Gastrocnemius medialis (tissue), 4 donors: Measurements from ENCODE around the gene PPIL1. TPM values are rescaled to one million over a fixed set of nuclear protein-coding genes. Genes with fewer than 3 reads are reported as not detected.

Experiments used
- ATAC-seq, 2 donors: fragments of 150-250 bp; one replicate each; pipeline ENCODE4 v1.9.1; 2016
- DNase-seq, 2 donors: peaks; one replicate each; pipeline ENCODE4 v3.0.0-alpha.2; 2019
- H3K27ac ChIP-seq, 4 donors: fragments of 200-600 bp; sonication (generic); 1 replicate in 1 of 4; 2 replicates in 3 of 4; pipeline ENCODE4 v1.5.1; 2016 to 2018; ENCODE audit warnings: mild to moderate bottlenecking in 2 of 4, moderate library complexity in 1 of 4
- H3K27me3 ChIP-seq, 3 donors: fragments of 200-600 bp; sonication (generic) in 2 of 3; 1 replicate in 1 of 3; 2 replicates in 2 of 3; pipeline versions ENCODE4 v1.5.1 to v1.6.0; 2016 to 2019; ENCODE audit warnings: mild to moderate bottlenecking in 1 of 3, moderate library complexity in 1 of 3
- H3K36me3 ChIP-seq, 2 donors: fragments of 200-600 bp; sonication (generic) in 1 of 2; one replicate each; pipeline ENCODE4 v1.5.1; 2017 to 2018
- H3K4me1 ChIP-seq, 2 donors: fragments of 200-600 bp; sonication (generic) in 1 of 2; one replicate each; pipeline ENCODE4 v1.5.1; 2016 to 2017; ENCODE audit warnings: mild to moderate bottlenecking in 2 of 2
- H3K4me3 ChIP-seq, 4 donors: fragments of 200-600 bp; sonication (generic) in 3 of 4; 1 replicate in 1 of 4; 2 replicates in 3 of 4; pipeline ENCODE4 v1.5.1; 2016 to 2019; ENCODE audit warnings: mild to moderate bottlenecking in 2 of 4
- H3K9me3 ChIP-seq, 3 donors: fragments of 200-600 bp; sonication (generic) in 2 of 3; 1 replicate in 1 of 3; 2 replicates in 2 of 3; pipeline ENCODE4 v1.5.1; 2016 to 2019
- CTCF ChIP-seq, 5 experiments: fragments of 450-650 bp in 3 of 5; fragments of 200-600 bp in 2 of 5; sonication (generic) in 2 of 5; IDR thresholded peaks in 4 of 5; conservative IDR thresholded peaks in 1 of 5; 1 replicate in 4 of 5; 2 replicates in 1 of 5; pipeline ENCODE4 v1.5.1; 2016 to 2019; ENCODE audit warnings: antibody characterized with exemption in 5 of 5, mild to moderate bottlenecking in 3 of 5, moderate library complexity in 3 of 5
- POLR2A ChIP-seq, 2 donors: fragments of 450-650 bp; IDR thresholded peaks; one replicate each; pipeline ENCODE4 v1.6.1; 2017; ENCODE audit warnings: antibody characterized with exemption in 2 of 2, mild to moderate bottlenecking in 2 of 2, moderate library complexity in 2 of 2
- in situ Hi-C, 4 donors: fragments of 200-750 bp; cut with MboI; loops; one replicate each; pipeline versions ENCODE4 v1.15.0 to v1.8.0; 2017; ENCODE audit warnings: low sequenced_read_pairs in 4 of 4
- intact Hi-C: fragments of 100-400 bp; cut with DNase I; formaldehyde crosslinking; loops from one replicate; pipeline ENCODE4 v1.15.1; 2023; ENCODE audit warnings: low total_unique reads
- total RNA-seq, 4 donors: library from RNA; depleted of rRNA; stranded (reverse); fragments of >200 nt; gene quantifications; one replicate each; pipeline versions ENCODE4 v1.1.0 to v1.2.3, GENCODE V29; 2016

The PPIL1 gene
- total RNA-seq, 4 donors from 2014 or later: 5.4 to 18.7 (median 16.8) TPM

- H3K27ac ChIP-seq: peak overlapping the region in 3 of 4 donors; percentile 69 to 79 (median 74)
- no peak for TF ChIP-seq CTCF (IDR thresholded peaks at IDR 0.05 in 4 of 5, conservative IDR thresholded peaks at IDR 0.05 in 1 of 5)
- TF ChIP-seq POLR2A (IDR thresholded peaks at IDR 0.05): no peak
- H3K36me3 ChIP-seq: no peaks in the 10 kb centered on the region
- in situ Hi-C loops (no loop called here), intact Hi-C loops (no loop called here)
- no peaks in the 10 kb centered on the region for H3K27me3 ChIP-seq
- no peak for DNase-seq
- H3K4me3 ChIP-seq: no peak overlapping the region
- no peaks in the 10 kb centered on the region for H3K9me3 ChIP-seq
- peaks cover 3 to 13% of the 10 kb centered on the region in 2 donors for H3K4me1 ChIP-seq
- ATAC-seq: no peak
Observed at GRCh38 chr6:36824253-36824652, 50.4 kb downstream of the PPIL1 start.

- no peak overlapping the region for H3K4me3 ChIP-seq
- H3K36me3 ChIP-seq: no peaks in the 10 kb centered on the region
- H3K4me1 ChIP-seq: peaks cover 0 to 6% of the 10 kb centered on the region in 2 donors
- TF ChIP-seq POLR2A (IDR thresholded peaks at IDR 0.05) (no peak), CTCF (IDR thresholded peaks at IDR 0.05 in 4 of 5, conservative IDR thresholded peaks at IDR 0.05 in 1 of 5) (no peak)
- in situ Hi-C loops: no loop called here
- no peaks in the 10 kb centered on the region for H3K9me3 ChIP-seq
- H3K27me3 ChIP-seq: no peaks in the 10 kb centered on the region
- peak overlapping the region; percentile 59 to 79 (median 72) for H3K27ac ChIP-seq
- intact Hi-C loops: no loop called here
- DNase-seq: no peak
- no peak for ATAC-seq
Observed at GRCh38 chr6:36823421-36824096, 51.0 kb downstream of the PPIL1 start.

GRCh38 chr6:36822506-36823269 lies 51.9 kb downstream of the PPIL1 start:
- H3K4me3 ChIP-seq: no peak overlapping the region
- peak overlapping the region; percentile 62 to 79 (median 72) for H3K27ac ChIP-seq
- no peaks in the 10 kb centered on the region for H3K9me3 ChIP-seq
- DNase-seq (no peak), ATAC-seq (peak; percentile 70)
- in situ Hi-C loops: no loop called here
- H3K27me3 ChIP-seq: no peaks in the 10 kb centered on the region
- H3K4me1 ChIP-seq: peaks cover 0 to 3% of the 10 kb centered on the region in 2 donors
- intact Hi-C loops: no loop called here
- no peaks in the 10 kb centered on the region for H3K36me3 ChIP-seq
- TF ChIP-seq CTCF (IDR thresholded peaks at IDR 0.05 in 4 of 5, conservative IDR thresholded peaks at IDR 0.05 in 1 of 5) (no peak), POLR2A (IDR thresholded peaks at IDR 0.05) (peak in 1 of 2 donors; percentile 37)

GRCh38 chr6:36821581-36822335 lies 52.8 kb downstream of the PPIL1 start:
- Histone ChIP-seq H3K27me3 (no peaks in the 10 kb centered on the region), H3K4me3 (no peak overlapping the region), H3K4me1 (no peaks in the 10 kb centered on the region), H3K36me3 (no peaks in the 10 kb centered on the region), H3K27ac (peak overlapping the region; percentile 62 to 79 (median 72)), H3K9me3 (no peaks in the 10 kb centered on the region)
- no peak for ATAC-seq
- intact Hi-C loops (no loop called here), in situ Hi-C loops (no loop called here)
- DNase-seq: no peak
- TF ChIP-seq CTCF (IDR thresholded peaks at IDR 0.05 in 4 of 5, conservative IDR thresholded peaks at IDR 0.05 in 1 of 5) (no peak), POLR2A (IDR thresholded peaks at IDR 0.05) (no peak)
